Body of pancreas (tissue), 4 donors: ENCODE data around the gene UBE4B. TPM values are rescaled to one million over a fixed set of nuclear protein-coding genes. Genes with fewer than 3 reads are reported as not detected.

ENCODE experiments used
- ATAC-seq: fragments of 150-250 bp; one replicate; pipeline ENCODE4 v1.9.1; 2016
- DNase-seq, 4 donors: peaks; one replicate each; pipeline ENCODE4 v3.0.0-alpha.2; 2019
- H3K27ac ChIP-seq, 4 donors: fragments of 200-600 bp; sonication (generic); 1 replicate in 3 of 4; 2 replicates in 1 of 4; pipeline versions ENCODE4 v1.5.1 to v1.6.1; 2016 to 2019; ENCODE audit warnings: mild to moderate bottlenecking in 1 of 4, mixed read lengths in 1 of 4, moderate library complexity in 1 of 4
- H3K27me3 ChIP-seq, 2 donors: fragments of 200-600 bp; sonication (generic); one replicate each; pipeline ENCODE4 v1.6.0; 2016; ENCODE audit warnings: mild to moderate bottlenecking in 1 of 2
- H3K36me3 ChIP-seq, 2 donors: fragments of 200-600 bp; sonication (generic); replicated peaks in 1 of 2; 2 replicates each; pipeline ENCODE4 v1.5.1; 2016; ENCODE audit warnings: low read depth in 2 of 2; ENCODE audit not compliant: insufficient read depth in 1 of 2
- H3K4me1 ChIP-seq: fragments of 200-600 bp; sonication (generic); one replicate; pipeline ENCODE4 v1.6.0; 2016
- H3K4me3 ChIP-seq, 2 donors: fragments of 200-600 bp; sonication (generic); 1 replicate in 1 of 2; 2 replicates in 1 of 2; pipeline ENCODE4 v1.5.1; 2016 to 2019
- H3K9me3 ChIP-seq, 3 donors: fragments of 200-600 bp; sonication (generic); 1 replicate in 2 of 3; 2 replicates in 1 of 3; pipeline ENCODE4 v1.5.1; 2016
- CTCF ChIP-seq, 7 experiments: fragments of 450-650 bp in 4 of 7; fragments of 200-600 bp in 3 of 7; sonication (generic) in 3 of 7; IDR thresholded peaks; one replicate each; pipeline ENCODE4 v1.5.1; 2016 to 2019; ENCODE audit warnings: antibody characterized with exemption in 7 of 7
- POLR2A ChIP-seq, 3 donors: fragments of 450-650 bp; IDR thresholded peaks; one replicate each; pipeline ENCODE4 v1.6.1; 2016; ENCODE audit warnings: antibody characterized with exemption in 3 of 3, mild to moderate bottlenecking in 2 of 3
- WGBS, 2 donors: methylation state at CpG; one replicate each; pipeline ENCODE4 v1.1.5; 2017; 5-methylcytosine and 5-hydroxymethylcytosine counted together
- intact Hi-C: fragments of 100-400 bp; cut with DNase I; formaldehyde crosslinking; loops from one replicate; pipeline ENCODE4 v1.15.1; 2023
- total RNA-seq, 2 donors: library from RNA; depleted of rRNA; stranded (reverse); fragments of >200 nt; gene quantifications; one replicate each; pipeline ENCODE4 v1.1.0, GENCODE V29; 2016

The UBE4B gene
- total RNA-seq, 2 donors from 2014 or later = 43.8 to 57.0 TPM

- ATAC-seq = peak; percentile 40
- Histone ChIP-seq H3K4me3 (no peak overlapping the region), H3K27ac (peak overlapping the region in 3 of 4 donors; percentile 41 to 67 (median 63)), H3K9me3 (no peaks in the 10 kb centered on the region), H3K4me1 (peaks cover 20% of the 10 kb centered on the region), H3K36me3 (peaks cover 0 to 3% of the 10 kb centered on the region in 2 donors), H3K27me3 (no peaks in the 10 kb centered on the region)
- TF ChIP-seq CTCF (IDR thresholded peaks at IDR 0.05) = no peak
- no peak for TF ChIP-seq POLR2A (IDR thresholded peaks at IDR 0.05)
- intact Hi-C loops = no loop called here
- DNase-seq = no peak
- WGBS, 2 donors = 9 to 20% methylated on average over 3 of the region's 3 CpGs
Observed at GRCh38 chr1:10160173-10160572, 127.4 kb downstream of the UBE4B start.

GRCh38 chr1:10160907-10161490 lies 128.2 kb downstream of the UBE4B start:
- no peak for ATAC-seq
- peaks cover 0 to 3% of the 10 kb centered on the region in 2 donors for H3K36me3 ChIP-seq
- TF ChIP-seq POLR2A (IDR thresholded peaks at IDR 0.05) = no peak
- TF ChIP-seq CTCF (IDR thresholded peaks at IDR 0.05) = no peak
- no peaks in the 10 kb centered on the region for H3K27me3 ChIP-seq
- 61 to 77% methylated on average over 12 of the region's 12 CpGs for WGBS, 2 donors
- peaks cover 20% of the 10 kb centered on the region for H3K4me1 ChIP-seq
- no peaks in the 10 kb centered on the region for H3K9me3 ChIP-seq
- H3K4me3 ChIP-seq = no peak overlapping the region
- DNase-seq = no peak
- intact Hi-C loops = no loop called here
- H3K27ac ChIP-seq = peak overlapping the region in 3 of 4 donors; percentile 7 to 67 (median 63)

- 70 to 86% methylated on average over 17 of the region's 17 CpGs for WGBS, 2 donors
- DNase-seq (peak; percentile 16 to 50 (median 42)), ATAC-seq (peak; percentile 45)
- H3K27ac ChIP-seq = peak overlapping the region in 2 of 4 donors; percentile 7 to 63
- H3K4me3 ChIP-seq = no peak overlapping the region
- H3K27me3 ChIP-seq = no peaks in the 10 kb centered on the region
- H3K36me3 ChIP-seq = peaks cover 0 to 3% of the 10 kb centered on the region in 2 donors
- peaks cover 20% of the 10 kb centered on the region for H3K4me1 ChIP-seq
- no peaks in the 10 kb centered on the region for H3K9me3 ChIP-seq
- intact Hi-C loops = no loop called here
- TF ChIP-seq CTCF (IDR thresholded peaks at IDR 0.05) = no peak
- no peak for TF ChIP-seq POLR2A (IDR thresholded peaks at IDR 0.05)
Observed at GRCh38 chr1:10161541-10162290, 129.0 kb downstream of the UBE4B start.

GRCh38 chr1:10168912-10169514 lies 136.3 kb downstream of the UBE4B start:
- ATAC-seq = peak; percentile 12
- H3K9me3 ChIP-seq = no peaks in the 10 kb centered on the region
- TF ChIP-seq CTCF (IDR thresholded peaks at IDR 0.05) (no peak), POLR2A (IDR thresholded peaks at IDR 0.05) (no peak)
- H3K4me3 ChIP-seq = no peak overlapping the region
- H3K27ac ChIP-seq = peak overlapping the region in 2 of 4 donors; percentile 29 to 46
- no peaks in the 10 kb centered on the region for H3K27me3 ChIP-seq
- H3K36me3 ChIP-seq = peaks cover 0 to 10% of the 10 kb centered on the region in 2 donors
- WGBS, 2 donors = 52 to 57% methylated on average over 7 of the region's 7 CpGs
- H3K4me1 ChIP-seq = peaks cover 19% of the 10 kb centered on the region
- no peak for DNase-seq
- intact Hi-C loops = no loop called here
